GM12872 (cell line): ENCODE data around the gene CSNK2A1.

Experiments
- TF ChIP-seq, protein P1 (sequence below): IDR thresholded peaks from 3 replicates; pipeline ENCODE4 v1.5.1; 2011; ENCODE audit warnings: low read depth, mild to moderate bottlenecking, low read length, moderate library complexity; ENCODE audit not compliant: insufficient read depth

The CSNK2A1 gene

DNA sequence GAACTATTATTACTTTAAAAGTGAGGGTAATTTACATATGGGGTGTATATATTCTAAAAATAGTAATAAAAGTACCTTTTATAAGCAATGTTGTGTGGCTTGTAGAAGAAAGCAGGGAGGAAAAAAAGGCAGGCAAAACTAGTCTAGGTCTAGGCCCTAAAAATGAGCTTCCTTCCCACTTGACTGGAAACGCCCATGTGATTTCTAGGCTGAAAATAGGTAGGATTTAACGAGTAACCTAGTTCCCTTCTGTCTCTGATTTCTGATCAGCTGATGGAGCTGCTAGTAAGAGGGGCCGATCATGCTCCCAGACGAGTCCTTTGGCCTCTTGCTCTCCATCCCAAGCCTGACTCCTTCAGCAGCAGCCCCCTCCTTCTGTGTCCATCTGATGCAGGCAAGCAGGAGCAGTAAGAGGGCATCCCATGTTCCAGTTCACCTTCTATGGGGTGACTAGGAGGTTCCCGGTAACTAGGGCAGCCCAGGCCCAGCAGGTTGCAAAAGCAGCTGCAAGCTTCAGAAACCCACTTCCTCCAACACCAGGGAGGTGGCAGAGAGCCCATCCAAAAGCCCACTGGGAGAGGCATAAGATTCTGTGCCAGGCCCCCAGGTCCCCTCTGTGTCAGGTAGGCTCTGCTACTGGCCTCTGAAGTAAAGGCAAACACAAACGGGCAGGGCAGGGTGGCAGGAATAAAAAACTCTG lies 105.7 kb downstream of the CSNK2A1 start:
- TF ChIP-seq, protein P1, sequence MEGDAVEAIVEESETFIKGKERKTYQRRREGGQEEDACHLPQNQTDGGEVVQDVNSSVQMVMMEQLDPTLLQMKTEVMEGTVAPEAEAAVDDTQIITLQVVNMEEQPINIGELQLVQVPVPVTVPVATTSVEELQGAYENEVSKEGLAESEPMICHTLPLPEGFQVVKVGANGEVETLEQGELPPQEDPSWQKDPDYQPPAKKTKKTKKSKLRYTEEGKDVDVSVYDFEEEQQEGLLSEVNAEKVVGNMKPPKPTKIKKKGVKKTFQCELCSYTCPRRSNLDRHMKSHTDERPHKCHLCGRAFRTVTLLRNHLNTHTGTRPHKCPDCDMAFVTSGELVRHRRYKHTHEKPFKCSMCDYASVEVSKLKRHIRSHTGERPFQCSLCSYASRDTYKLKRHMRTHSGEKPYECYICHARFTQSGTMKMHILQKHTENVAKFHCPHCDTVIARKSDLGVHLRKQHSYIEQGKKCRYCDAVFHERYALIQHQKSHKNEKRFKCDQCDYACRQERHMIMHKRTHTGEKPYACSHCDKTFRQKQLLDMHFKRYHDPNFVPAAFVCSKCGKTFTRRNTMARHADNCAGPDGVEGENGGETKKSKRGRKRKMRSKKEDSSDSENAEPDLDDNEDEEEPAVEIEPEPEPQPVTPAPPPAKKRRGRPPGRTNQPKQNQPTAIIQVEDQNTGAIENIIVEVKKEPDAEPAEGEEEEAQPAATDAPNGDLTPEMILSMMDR: no peak

DNA sequence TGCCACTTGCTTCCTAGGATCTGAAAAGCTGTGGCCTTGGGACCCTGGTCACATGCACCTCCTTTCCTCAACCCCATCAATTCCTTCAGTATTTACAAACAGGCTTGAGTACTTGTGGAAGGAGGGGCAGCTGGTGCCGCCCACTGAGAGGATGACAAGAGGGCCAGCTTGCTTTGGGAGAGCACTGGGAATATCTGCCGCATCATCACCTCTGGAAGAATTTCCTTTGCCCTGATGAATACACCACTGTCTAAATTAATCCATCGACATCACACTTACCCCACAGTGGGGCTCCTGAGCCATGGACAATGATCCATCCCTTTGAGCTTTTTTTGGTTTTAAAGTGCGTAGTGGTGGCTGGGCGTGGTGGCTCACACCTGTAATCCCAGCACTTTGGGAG lies 107.1 kb downstream of the CSNK2A1 start:
- TF ChIP-seq, protein P1: no peak

GRCh38 chr20:435558-435957 lies 108.0 kb downstream of the CSNK2A1 start:
- TF ChIP-seq, protein P1: no peak

GRCh38 chr20:434661-435419 lies 108.8 kb downstream of the CSNK2A1 start:
- TF ChIP-seq, protein P1: no peak

- TF ChIP-seq, protein P1: no peak
These were observed 109.4 kb downstream of the CSNK2A1 start for GRCh38 chr20:434221-434620.

- TF ChIP-seq, protein P1: no peak
These were observed 110.2 kb downstream of the CSNK2A1 start for GRCh38 chr20:433300-433975.

DNA sequence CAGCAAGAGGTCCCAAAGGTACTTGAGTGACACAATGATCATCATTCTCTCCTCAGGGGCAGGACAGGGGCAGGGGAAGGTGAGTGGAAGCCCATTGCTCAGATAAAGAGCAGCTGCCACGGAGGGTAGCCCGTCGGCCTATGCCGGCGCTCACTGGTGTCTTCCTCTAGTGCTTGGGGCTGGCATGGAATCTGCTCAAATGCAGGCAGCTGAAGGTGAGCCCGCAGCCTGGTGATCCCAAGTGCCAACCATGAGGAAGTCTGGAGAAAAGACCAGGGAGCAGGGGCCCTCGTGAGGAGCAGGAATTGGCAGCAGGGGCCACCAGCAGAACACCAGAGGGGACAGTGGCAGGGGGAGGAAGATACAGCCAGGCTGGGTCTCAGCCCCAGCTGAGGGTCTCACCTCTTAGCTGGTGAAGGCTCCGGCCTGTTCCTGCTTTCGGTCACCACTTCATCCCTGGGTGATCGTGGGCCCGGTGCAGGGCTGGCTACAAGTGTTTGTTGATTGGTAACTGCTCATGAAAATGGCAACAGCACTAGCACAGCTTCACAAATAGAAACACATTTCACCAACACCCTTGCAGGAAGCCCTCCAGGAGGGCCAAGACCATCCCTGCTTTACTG lies 110.8 kb downstream of the CSNK2A1 start:
- TF ChIP-seq, protein P1: no peak
